Left ventricle myocardium inferior (tissue), 1 donor: ENCODE measurements around the gene RSPH4A. TPM values are rescaled to one million over a fixed set of nuclear protein-coding genes. Genes with fewer than 3 reads are reported as not detected.

Experiments used
- DNase-seq: peaks from one replicate; pipeline ENCODE4 v3.0.0-alpha.2; 2020
- H3K27ac ChIP-seq: fragments of 200-600 bp; replicated peaks from 2 replicates; pipeline ENCODE4 v1.8.0; 2021
- H3K27me3 ChIP-seq: fragments of 200-600 bp; 2 replicates; pipeline ENCODE4 v1.8.0; 2021; ENCODE audit warnings: low read depth
- H3K36me3 ChIP-seq: fragments of 200-600 bp; 2 replicates; pipeline ENCODE4 v1.8.0; 2021
- H3K4me1 ChIP-seq: fragments of 200-600 bp; 2 replicates; pipeline ENCODE4 v1.8.0; 2021
- H3K4me3 ChIP-seq: fragments of 200-600 bp; 2 replicates; pipeline ENCODE4 v1.8.0; 2021; ENCODE audit warnings: mild to moderate bottlenecking, moderate library complexity
- H3K9me3 ChIP-seq: fragments of 200-600 bp; replicated peaks from 2 replicates; pipeline ENCODE4 v1.8.0; 2021
- intact Hi-C: fragments of 100-400 bp; cut with micrococcal nuclease; formaldehyde crosslinking; loops from one replicate; pipeline ENCODE4 v1.11.0; 2022
- total RNA-seq: library from RNA; stranded (reverse); fragmentation: NEBNext Ultra II Directional; extraction: Animal tissue kit (Norgen Biotek cat#: 25700); gene quantifications from one replicate; pipeline ENCODE4 v1.2.1, GENCODE V29; 2021
- TF ChIP-seq, protein P1 (sequence below): fragments of 200-600 bp; IDR thresholded peaks from 2 replicates; pipeline ENCODE4 v1.8.0; 2021; ENCODE audit warnings: antibody characterized with exemption, mild to moderate bottlenecking, borderline replicate concordance
- donor health status: DM: no; HTN: yes; CAD: no; lungs with severe emphysema.

Gene RSPH4A
- total RNA-seq, 1 donor from 2014 or later = not detected

DNA sequence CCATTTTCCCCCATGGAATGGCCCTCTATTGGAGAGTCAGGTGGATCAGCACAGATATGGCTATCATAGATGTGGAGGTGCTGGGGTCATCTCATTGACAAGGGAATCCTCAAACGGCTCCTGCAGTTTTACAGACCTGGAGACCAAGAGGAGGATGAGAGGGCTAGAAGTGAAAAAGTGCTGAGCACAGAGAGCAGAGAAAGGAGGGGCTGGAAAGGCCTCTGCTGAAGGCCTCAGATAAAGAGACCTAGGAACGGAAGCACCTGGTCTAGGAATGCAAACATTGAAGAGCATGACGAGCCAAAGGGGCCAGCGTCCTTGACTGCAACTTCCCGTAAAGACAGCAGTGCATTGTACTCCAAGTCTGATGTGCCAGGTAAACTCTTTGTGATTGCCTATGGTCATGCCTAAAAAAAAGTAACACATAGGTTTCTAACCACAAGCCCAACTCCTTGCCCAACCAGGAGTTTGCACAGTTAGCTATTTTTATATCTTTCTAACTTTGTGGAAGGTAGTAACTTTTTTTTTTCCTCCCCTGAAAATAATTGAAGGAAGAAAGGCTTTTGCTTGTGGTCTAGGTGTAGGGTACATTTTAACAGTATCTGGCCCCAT lies 15.2 kb downstream of the RSPH4A start:
- Histone ChIP-seq H3K4me1 (peaks cover 5% of the 10 kb centered on the region), H3K27ac (no peak overlapping the region)
- intact Hi-C loops = no loop called here

DNA sequence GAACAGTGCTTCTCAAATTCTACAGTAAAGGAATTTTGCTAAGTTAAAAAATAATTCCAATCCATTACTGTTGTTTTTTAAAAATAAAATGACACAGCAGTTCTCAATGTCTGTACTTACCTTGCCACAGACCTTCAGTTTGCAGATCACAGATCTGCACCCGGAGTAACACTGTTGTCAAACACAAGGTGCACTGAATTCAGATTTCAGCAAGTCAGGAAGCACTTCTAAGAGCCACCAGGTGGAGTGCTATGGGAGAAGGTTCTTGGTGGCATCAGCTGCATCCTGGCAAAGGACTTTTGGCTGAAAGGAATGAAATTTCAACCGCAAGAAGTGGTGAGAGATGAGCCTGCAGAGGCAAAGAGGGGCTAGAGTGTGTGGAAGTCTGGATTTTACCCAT lies 17.4 kb downstream of the RSPH4A start:
- H3K9me3 ChIP-seq = no peaks in the 10 kb centered on the region
- H3K27ac ChIP-seq = no peak overlapping the region
- peaks cover 5% of the 10 kb centered on the region for H3K4me1 ChIP-seq
- TF ChIP-seq, protein P1, sequence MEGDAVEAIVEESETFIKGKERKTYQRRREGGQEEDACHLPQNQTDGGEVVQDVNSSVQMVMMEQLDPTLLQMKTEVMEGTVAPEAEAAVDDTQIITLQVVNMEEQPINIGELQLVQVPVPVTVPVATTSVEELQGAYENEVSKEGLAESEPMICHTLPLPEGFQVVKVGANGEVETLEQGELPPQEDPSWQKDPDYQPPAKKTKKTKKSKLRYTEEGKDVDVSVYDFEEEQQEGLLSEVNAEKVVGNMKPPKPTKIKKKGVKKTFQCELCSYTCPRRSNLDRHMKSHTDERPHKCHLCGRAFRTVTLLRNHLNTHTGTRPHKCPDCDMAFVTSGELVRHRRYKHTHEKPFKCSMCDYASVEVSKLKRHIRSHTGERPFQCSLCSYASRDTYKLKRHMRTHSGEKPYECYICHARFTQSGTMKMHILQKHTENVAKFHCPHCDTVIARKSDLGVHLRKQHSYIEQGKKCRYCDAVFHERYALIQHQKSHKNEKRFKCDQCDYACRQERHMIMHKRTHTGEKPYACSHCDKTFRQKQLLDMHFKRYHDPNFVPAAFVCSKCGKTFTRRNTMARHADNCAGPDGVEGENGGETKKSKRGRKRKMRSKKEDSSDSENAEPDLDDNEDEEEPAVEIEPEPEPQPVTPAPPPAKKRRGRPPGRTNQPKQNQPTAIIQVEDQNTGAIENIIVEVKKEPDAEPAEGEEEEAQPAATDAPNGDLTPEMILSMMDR = no peak
- intact Hi-C loops = no loop called here
- H3K27me3 ChIP-seq = no peaks in the 10 kb centered on the region
- peaks cover 9% of the 10 kb centered on the region for H3K36me3 ChIP-seq
- DNase-seq = no peak
- no peak overlapping the region for H3K4me3 ChIP-seq

More for the DNA sequence above, 15.2 kb downstream of the RSPH4A start:
- no peak for DNase-seq
- H3K27me3 ChIP-seq = no peaks in the 10 kb centered on the region
- H3K9me3 ChIP-seq = no peaks in the 10 kb centered on the region
- TF ChIP-seq, protein P1 = no peak
- no peak overlapping the region for H3K4me3 ChIP-seq
- peaks cover 6% of the 10 kb centered on the region for H3K36me3 ChIP-seq

DNA sequence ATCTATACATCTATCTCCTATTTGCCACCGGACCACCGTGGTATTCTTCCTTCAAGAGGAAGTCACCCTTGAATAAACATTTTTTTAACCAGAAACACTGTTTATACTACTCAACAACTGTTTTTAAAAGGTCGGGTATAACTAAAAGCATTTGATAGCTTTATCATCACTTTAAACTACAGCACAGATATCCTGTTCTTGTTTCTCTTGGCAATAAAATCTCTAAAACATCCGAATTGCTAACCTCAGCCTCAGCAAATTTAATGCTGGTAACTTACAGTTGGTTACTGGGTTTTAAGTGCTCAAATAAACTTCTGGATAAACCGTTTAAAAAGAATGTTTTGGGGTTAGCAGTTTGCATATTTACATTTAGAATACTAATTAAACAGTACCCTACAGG lies 31.9 kb downstream of the RSPH4A start:
- no peak overlapping the region for H3K4me3 ChIP-seq
- TF ChIP-seq, protein P1 = no peak
- no peaks in the 10 kb centered on the region for H3K9me3 ChIP-seq
- intact Hi-C loops = no loop called here
- H3K27ac ChIP-seq = no peak overlapping the region
- H3K36me3 ChIP-seq = peaks cover 16% of the 10 kb centered on the region
- H3K4me1 ChIP-seq = no peaks in the 10 kb centered on the region
- no peak for DNase-seq
- no peaks in the 10 kb centered on the region for H3K27me3 ChIP-seq

DNA sequence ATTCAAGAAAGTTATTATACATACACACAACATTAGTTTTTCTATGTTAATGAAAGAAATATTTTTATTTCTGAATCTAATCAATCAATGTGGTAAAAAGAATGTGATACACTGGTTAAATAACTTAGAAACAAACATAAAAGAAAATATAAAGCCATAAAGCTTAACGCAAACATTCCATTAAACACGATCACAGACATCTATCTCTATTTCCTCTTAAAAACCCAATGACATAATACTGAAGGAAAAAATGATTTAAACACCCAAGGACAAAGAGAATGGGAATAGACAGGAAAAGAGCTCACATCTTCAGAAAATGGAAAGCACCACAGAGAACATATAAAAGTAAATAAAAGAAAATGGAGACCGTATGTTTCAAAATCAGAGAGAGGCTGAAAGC lies 32.9 kb downstream of the RSPH4A start:
- TF ChIP-seq, protein P1 = no peak
- H3K9me3 ChIP-seq = no peaks in the 10 kb centered on the region
- DNase-seq = no peak
- H3K27ac ChIP-seq = no peak overlapping the region
- intact Hi-C loops = no loop called here
- H3K36me3 ChIP-seq = peaks cover 16% of the 10 kb centered on the region
- no peaks in the 10 kb centered on the region for H3K4me1 ChIP-seq
- no peaks in the 10 kb centered on the region for H3K27me3 ChIP-seq
- no peak overlapping the region for H3K4me3 ChIP-seq

DNA sequence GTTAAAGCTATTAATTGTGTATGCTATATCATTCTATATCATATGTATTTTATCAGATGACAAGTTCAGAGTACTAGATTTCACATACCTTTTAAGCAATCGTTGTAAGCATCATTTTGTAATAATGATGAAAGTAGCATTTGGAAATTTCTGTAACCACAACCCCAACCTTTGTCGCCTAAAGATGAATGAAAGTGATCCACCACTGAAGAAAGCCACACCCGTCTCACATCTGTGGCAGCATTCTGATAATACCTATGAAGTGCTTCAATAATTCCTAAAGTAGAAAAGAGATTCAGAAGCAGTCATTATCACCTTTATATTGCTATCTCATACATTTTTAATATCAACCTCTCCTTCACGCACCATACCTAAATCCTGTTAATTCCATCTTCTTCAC lies 35.6 kb downstream of the RSPH4A start:
- no peaks in the 10 kb centered on the region for H3K4me1 ChIP-seq
- no peak overlapping the region for H3K27ac ChIP-seq
- H3K4me3 ChIP-seq = no peak overlapping the region
- peaks cover 28% of the 10 kb centered on the region for H3K36me3 ChIP-seq
- no peaks in the 10 kb centered on the region for H3K9me3 ChIP-seq
- no peak for DNase-seq
- H3K27me3 ChIP-seq = no peaks in the 10 kb centered on the region
- TF ChIP-seq, protein P1 = no peak
- intact Hi-C loops = no loop called here
